Transverse colon (tissue), 3 donors: ENCODE measurements around the gene SYNE2.

Source experiments
- POLR2A ChIP-seq: fragments of 450-650 bp; IDR thresholded peaks from one replicate; pipeline ENCODE4 v1.6.1; 2016; ENCODE audit warnings: antibody characterized with exemption, mild to moderate bottlenecking, moderate library complexity
- TF ChIP-seq, protein P1 (sequence below), 5 experiments: fragments of 200-600 bp in 3 of 5; fragments of 450-650 bp in 2 of 5; sonication (generic) in 3 of 5; IDR thresholded peaks; 1 replicate in 2 of 5; 2 replicates in 3 of 5; pipeline ENCODE4 v1.5.1; 2016 to 2017; ENCODE audit warnings: antibody characterized with exemption in 5 of 5, inconsistent platforms in 3 of 5, mild to moderate bottlenecking in 2 of 5, moderate library complexity in 1 of 5

DNA sequence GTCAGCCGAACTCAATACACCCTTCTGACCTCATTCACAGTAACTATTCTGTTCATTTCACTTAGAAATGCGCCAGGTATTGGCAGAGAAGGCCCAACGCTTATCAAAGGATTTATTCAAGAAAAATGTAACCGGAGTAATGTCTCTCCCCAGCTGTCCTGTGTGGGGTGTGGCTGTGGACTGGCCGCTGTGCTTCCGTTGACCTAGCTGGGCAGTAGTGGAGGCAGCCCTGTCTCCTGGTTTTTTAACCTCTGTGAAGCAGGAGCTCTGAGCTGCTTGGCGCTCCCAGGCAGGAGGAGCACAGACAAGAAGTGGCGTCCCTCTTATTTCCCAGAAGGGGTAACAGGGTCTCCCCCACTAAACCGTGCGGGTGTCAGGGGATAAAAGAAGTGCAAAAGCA is 356.2 kb downstream of the SYNE2 start:
- TF ChIP-seq POLR2A = no peak
- TF ChIP-seq, protein P1, sequence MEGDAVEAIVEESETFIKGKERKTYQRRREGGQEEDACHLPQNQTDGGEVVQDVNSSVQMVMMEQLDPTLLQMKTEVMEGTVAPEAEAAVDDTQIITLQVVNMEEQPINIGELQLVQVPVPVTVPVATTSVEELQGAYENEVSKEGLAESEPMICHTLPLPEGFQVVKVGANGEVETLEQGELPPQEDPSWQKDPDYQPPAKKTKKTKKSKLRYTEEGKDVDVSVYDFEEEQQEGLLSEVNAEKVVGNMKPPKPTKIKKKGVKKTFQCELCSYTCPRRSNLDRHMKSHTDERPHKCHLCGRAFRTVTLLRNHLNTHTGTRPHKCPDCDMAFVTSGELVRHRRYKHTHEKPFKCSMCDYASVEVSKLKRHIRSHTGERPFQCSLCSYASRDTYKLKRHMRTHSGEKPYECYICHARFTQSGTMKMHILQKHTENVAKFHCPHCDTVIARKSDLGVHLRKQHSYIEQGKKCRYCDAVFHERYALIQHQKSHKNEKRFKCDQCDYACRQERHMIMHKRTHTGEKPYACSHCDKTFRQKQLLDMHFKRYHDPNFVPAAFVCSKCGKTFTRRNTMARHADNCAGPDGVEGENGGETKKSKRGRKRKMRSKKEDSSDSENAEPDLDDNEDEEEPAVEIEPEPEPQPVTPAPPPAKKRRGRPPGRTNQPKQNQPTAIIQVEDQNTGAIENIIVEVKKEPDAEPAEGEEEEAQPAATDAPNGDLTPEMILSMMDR (IDR thresholded peaks at IDR 0.05) = no peak
